PC-9 (cell line): ENCODE results near the gene PROM1.

Experiments used
- EZH2 ChIP-seq: fragments of 200-600 bp; sonication (generic); IDR thresholded peaks from 2 replicates; pipeline ENCODE4 v1.8.0; 2017; ENCODE audit warnings: antibody characterized with exemption, low read depth
- TF ChIP-seq, protein P1 (sequence below): fragments of 200-600 bp; sonication (generic); conservative IDR thresholded peaks from 2 replicates; pipeline ENCODE4 v1.6.1; 2017; ENCODE audit warnings: mixed run types, antibody characterized with exemption, mild to moderate bottlenecking, moderate library complexity

DNA sequence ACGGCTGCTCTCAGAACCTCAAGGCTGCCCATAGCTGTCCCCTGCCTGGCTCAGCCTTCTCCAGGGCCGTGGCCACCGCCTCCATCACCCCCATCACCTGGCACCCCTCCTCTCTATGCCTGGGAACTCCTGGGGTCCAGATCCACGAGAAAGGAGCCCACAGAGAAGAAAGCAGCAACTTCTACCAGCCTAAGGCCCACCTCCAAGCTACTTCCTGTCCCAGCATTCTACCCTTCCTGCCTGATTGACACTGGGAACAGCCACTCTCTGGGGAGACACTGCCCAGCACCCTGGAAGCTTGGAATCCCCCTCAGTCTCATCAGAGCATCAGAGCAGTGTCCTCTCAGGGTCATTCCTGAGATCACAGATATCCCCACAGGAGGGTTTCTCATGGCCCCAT is 36.9 kb upstream of the PROM1 start:
- TF ChIP-seq, protein P1, sequence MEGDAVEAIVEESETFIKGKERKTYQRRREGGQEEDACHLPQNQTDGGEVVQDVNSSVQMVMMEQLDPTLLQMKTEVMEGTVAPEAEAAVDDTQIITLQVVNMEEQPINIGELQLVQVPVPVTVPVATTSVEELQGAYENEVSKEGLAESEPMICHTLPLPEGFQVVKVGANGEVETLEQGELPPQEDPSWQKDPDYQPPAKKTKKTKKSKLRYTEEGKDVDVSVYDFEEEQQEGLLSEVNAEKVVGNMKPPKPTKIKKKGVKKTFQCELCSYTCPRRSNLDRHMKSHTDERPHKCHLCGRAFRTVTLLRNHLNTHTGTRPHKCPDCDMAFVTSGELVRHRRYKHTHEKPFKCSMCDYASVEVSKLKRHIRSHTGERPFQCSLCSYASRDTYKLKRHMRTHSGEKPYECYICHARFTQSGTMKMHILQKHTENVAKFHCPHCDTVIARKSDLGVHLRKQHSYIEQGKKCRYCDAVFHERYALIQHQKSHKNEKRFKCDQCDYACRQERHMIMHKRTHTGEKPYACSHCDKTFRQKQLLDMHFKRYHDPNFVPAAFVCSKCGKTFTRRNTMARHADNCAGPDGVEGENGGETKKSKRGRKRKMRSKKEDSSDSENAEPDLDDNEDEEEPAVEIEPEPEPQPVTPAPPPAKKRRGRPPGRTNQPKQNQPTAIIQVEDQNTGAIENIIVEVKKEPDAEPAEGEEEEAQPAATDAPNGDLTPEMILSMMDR: no peak
- no peak for TF ChIP-seq EZH2
